ENCODE results near the gene ANGPTL3.
"Not testable (repeated sequence)": the region's sequence is repeated elsewhere in the genome, so short reads cannot be mapped to it uniquely, and the experiment has no call there.

ANGPTL3 gene

GRCh38 chr1:62597281-62597680 lies at the start of gene ANGPTL3:
ANGPTL3 (plus strand) TSS chr1:62597520; CDS start chr1:62597567, 47 bp downstream.
- DNase-seq (ENCODE audit: low read depth in 2 of 2, low spot score in 1 of 2): no peak

DNA sequence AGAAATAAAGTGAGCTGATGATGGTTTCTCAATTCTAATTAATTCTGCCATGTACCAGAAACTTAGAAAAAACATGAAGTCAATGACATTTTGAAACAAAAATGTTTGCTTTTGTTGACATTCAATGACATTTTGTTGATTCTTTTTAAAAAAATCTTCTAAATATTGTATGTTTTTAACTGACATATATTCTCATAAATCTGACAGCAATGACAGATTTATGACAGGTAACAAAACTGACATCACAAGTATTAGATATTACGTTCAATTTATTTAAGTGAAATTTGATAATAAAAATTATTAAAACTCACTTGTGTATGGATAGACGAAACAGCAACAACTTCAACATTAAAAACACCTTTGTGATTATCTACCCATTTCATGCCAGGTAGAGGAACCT lies 36.0 kb upstream of the ANGPTL3 start:
- no peak for DNase-seq (ENCODE audit: low read depth in 2 of 2, low spot score in 1 of 2)

DNA sequence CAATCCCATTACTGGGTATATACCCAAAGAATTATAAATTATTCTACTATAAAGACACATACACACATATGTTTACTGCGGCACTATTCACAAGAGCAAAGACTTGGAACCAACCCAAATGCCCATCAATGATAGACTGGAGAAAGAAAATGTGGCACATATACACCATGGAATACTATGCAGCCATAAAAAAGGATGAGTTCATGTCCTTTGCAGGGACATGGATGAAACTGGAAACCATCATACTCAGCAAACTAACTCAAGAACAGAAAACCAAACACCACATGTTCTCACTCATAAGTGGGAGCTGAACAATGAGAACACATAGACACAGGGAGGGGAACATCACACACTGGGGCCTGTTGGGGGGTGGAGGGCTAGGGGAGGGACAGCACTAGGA lies 30.1 kb upstream of the ANGPTL3 start:
- DNase-seq (ENCODE audit: low read depth in 2 of 2, low spot score in 1 of 2): not testable (repeated sequence)

- not testable (repeated sequence) for DNase-seq (ENCODE audit: low read depth in 2 of 2, low spot score in 1 of 2)
These were observed 29.4 kb upstream of the ANGPTL3 start for GRCh38 chr1:62567926-62568325.

DNA sequence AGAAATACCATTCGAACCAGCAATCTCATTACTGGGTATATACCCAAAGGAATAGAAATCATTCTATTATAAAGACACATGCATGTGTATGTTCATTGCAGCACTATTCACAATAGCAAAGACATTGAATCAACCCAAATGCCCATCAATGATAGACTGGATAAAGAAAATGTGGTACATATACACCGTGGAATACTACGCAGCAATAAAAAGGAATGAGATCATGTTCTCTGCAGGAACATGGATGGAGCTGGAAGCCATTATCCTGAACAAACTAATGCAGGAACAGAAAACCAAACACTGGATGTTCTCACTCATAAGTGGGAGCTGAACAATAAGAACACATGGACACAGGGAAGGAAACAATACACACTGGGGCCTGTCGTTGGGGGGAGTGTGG lies 25.8 kb upstream of the ANGPTL3 start:
- not testable (repeated sequence) for DNase-seq (ENCODE audit: low read depth in 2 of 2, low spot score in 1 of 2)

GRCh38 chr1:62572476-62572875 lies 24.8 kb upstream of the ANGPTL3 start:
- no peak for DNase-seq (ENCODE audit: low read depth in 2 of 2, low spot score in 1 of 2)

GRCh38 chr1:62573675-62574074 lies 23.6 kb upstream of the ANGPTL3 start:
- no peak for DNase-seq (ENCODE audit: low read depth in 2 of 2, low spot score in 1 of 2)

- DNase-seq (ENCODE audit: low read depth in 2 of 2, low spot score in 1 of 2): no peak
These were observed 11.7 kb upstream of the ANGPTL3 start for GRCh38 chr1:62585469-62586155.

GRCh38 chr1:62588000-62588399 lies 9.3 kb upstream of the ANGPTL3 start:
- DNase-seq (ENCODE audit: low read depth in 2 of 2, low spot score in 1 of 2): no peak

- DNase-seq (ENCODE audit: low read depth in 2 of 2, low spot score in 1 of 2): no peak
These were observed 8.0 kb upstream of the ANGPTL3 start for GRCh38 chr1:62589321-62589720.

DNA sequence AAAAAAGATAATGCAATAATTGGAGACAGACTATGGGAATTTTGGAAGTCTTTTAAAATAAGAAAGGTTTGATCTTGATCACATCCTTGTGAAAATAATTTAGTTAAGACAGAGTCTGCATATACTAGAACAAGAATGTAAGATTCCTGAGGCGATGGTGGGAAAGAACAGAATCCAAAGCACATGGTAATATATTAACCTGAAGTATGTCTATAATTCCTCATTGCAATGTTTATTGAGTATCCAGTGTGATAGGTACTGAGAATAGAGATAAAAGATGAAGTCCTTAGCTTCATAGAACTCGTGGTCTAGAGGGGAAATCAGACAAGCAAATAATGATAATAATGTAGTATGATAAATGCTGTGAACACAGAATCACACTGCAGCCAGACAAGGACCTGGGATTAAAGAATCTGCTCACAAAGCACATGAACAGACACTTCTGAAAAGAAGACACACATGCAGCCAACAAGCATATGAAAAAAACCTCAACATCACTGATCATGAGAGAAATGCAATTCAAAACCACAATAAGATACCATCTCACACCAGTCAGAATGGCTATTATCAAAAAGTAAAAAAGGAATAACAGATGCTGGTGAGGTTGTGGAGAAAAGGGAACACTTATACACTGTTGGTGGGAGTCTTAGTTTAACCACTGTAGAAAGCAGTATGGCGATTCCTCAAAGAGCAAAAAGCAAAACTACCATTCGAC lies 6.9 kb upstream of the ANGPTL3 start:
- DNase-seq (ENCODE audit: low read depth in 2 of 2, low spot score in 1 of 2): no peak

DNA sequence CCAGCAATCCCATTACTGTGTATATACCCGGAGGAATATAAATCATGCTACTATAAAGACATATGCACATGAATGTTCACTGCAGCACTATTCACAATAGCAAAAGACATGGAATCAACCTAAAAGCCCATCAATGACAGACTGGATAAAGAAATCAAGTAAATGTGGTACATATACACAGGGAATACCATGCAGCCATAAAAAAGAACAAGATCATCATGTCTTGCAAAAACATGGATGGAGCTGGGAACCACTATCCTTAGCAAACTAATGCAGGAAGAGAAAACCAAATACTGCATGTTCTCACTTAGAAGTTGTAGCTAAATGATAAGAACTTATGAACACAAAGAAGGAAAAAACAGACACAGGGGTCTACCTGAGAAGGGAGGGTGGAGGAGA lies 6.4 kb upstream of the ANGPTL3 start:
- DNase-seq (ENCODE audit: low read depth in 2 of 2, low spot score in 1 of 2): no peak

GRCh38 chr1:62593825-62594394 lies 3.4 kb upstream of the ANGPTL3 start:
- no peak for DNase-seq (ENCODE audit: low read depth in 2 of 2, low spot score in 1 of 2)

DNA sequence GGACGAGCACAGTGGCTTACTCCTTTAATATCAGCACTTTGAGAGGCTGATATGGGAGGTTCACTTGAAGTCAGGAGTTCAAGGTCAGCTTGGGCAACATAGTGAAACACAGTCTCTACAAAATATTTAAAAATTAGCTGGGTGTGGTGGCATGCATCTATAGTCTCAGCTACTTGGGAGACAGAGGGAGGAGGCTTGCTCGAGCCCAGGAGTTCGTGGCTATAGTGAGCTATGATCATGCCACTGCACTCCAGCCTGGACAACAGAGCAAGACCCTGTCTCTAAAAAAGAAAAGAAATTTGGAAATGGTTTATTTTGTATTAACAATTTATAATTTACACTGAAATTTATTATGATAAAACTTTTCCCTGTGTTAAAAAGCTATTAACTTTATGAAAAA lies 1.7 kb upstream of the ANGPTL3 start:
- no peak for DNase-seq (ENCODE audit: low read depth in 2 of 2, low spot score in 1 of 2)

DNA sequence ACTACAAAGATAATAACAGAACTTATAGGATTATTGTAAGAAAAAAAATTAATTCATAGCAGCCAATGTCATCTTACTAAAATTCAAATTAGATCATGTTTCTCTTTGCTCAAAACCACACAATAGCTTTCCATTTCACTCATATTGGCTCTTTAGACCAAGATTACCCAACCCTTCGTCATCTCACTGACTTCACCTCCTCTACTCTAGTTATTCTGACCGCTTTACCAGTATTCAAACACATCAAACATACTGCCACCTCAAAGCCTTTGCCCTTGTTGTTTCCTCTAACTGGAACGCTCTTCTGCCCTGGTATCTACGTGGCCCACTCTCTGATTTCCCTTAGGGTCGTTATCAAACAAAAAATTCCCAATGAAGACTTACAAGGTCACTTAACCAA lies 1.7 kb downstream of the ANGPTL3 start:
- no peak for DNase-seq (ENCODE audit: low read depth in 2 of 2, low spot score in 1 of 2)

GRCh38 chr1:62601457-62601856 lies 4.1 kb downstream of the ANGPTL3 start:
- DNase-seq (ENCODE audit: low read depth in 2 of 2, low spot score in 1 of 2): no peak

GRCh38 chr1:62608905-62609304 lies 11.6 kb downstream of the ANGPTL3 start:
- DNase-seq (ENCODE audit: low read depth in 2 of 2, low spot score in 1 of 2): no peak

- not testable (repeated sequence) for DNase-seq (ENCODE audit: low read depth in 2 of 2, low spot score in 1 of 2)
These were observed 13.3 kb downstream of the ANGPTL3 start for GRCh38 chr1:62610588-62610987.

DNA sequence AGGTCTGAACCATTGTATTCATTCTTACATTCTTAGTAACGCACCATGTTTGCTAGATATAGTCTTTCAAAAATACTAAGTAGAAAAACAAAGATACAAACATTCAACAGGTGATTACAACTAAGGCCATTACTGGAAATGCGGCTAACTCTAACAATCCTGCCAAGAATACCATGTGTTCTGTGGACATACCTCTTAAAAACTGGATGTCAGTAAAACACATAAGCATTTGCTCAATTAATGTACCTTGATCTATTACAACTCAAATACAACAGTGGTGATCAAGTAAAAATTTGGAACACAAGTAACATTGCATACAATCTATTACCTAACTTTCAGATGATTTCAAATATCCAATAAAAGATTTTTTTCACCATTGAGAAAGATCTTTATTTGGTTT lies 15.4 kb downstream of the ANGPTL3 start:
- DNase-seq (ENCODE audit: low read depth in 2 of 2, low spot score in 1 of 2): no peak

GRCh38 chr1:62613325-62613727 lies 16.0 kb downstream of the ANGPTL3 start:
- no peak for DNase-seq (ENCODE audit: low read depth in 2 of 2, low spot score in 1 of 2)

DNA sequence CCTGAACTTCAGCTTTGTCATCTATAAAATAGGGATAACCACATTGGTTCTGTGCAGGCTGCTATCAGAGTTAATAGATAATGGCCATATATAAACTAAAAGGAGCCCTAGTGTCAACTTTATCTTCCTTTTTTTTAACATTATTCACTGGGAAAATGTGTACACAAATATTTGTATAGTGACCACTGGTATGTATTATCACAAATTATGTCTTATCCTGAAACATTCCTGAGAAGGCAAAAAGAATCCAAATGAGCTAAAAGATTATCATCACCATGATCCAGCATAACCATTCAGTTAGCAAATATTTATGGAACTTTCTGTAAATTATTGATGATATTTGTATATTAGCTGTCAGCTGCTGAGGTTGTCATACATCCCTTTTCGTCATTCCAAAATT lies 16.6 kb downstream of the ANGPTL3 start:
- no peak for DNase-seq (ENCODE audit: low read depth in 2 of 2, low spot score in 1 of 2)

DNA sequence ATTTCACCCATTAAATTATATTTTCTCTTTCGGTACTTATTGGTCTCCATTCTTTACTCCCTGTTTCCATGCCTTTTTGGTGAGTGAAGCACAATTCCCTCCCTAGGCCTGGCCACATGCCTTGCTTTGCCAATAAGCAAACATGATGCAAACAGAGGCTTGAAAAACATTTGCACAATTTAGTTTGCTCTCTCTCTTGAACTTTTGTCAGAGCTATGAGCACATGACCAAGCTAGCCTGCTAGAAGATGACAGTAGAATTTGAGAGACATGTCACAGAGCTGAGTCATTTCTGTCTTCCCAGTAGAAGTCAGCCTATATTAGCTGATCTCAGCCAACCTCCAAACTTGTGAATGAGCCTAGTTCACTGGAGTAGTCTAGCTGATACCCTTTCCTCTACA lies 24.6 kb downstream of the ANGPTL3 start:
- DNase-seq (ENCODE audit: low read depth in 2 of 2, low spot score in 1 of 2): no peak
